Aorta (tissue), 5 donors: Measurements from ENCODE around the gene ASIC3. TPM values are rescaled to one million over a fixed set of nuclear protein-coding genes. Genes with fewer than 3 reads are reported as not detected.

Experiments used
- ATAC-seq: fragments of 200-7000 bp; cut with Tn5 transposase; one replicate; pipeline ENCODE4 v1.9.1; 2022; ENCODE audit warnings: moderate library complexity; ENCODE audit not compliant: low FRiP score
- DNase-seq, 2 donors: peaks; one replicate each; pipeline ENCODE4 v3.0.0-alpha.2; 2020
- H3K27ac ChIP-seq, 2 donors: one replicate each; pipeline ENCODE4 v1.5.1; 2013; ENCODE audit warnings: low read length in 2 of 2, mild to moderate bottlenecking in 2 of 2, moderate library complexity in 2 of 2, control low read depth in 1 of 2, inconsistent platforms in 1 of 2, low read depth in 1 of 2
- H3K27me3 ChIP-seq, 2 donors: one replicate each; pipeline ENCODE4 v1.6.1; 2013; ENCODE audit warnings: control low read depth in 1 of 2, low read length in 1 of 2, mild to moderate bottlenecking in 1 of 2, moderate library complexity in 1 of 2; ENCODE audit not compliant: insufficient read depth in 2 of 2, control insufficient read depth in 1 of 2
- H3K36me3 ChIP-seq, 2 donors: one replicate each; pipeline ENCODE4 v1.6.1; 2013; ENCODE audit warnings: control low read depth in 1 of 2, low read length in 1 of 2, mild to moderate bottlenecking in 1 of 2; ENCODE audit not compliant: insufficient read depth in 2 of 2, control insufficient read depth in 1 of 2
- H3K4me1 ChIP-seq, 2 donors: one replicate each; pipeline ENCODE4 v1.6.1; 2013; ENCODE audit warnings: low read length in 2 of 2, control low read depth in 1 of 2, mild to moderate bottlenecking in 1 of 2, moderate library complexity in 1 of 2; ENCODE audit not compliant: insufficient read depth in 2 of 2, control insufficient read depth in 1 of 2
- H3K4me3 ChIP-seq, 2 donors: one replicate each; pipeline ENCODE4 v1.5.1; 2013; ENCODE audit warnings: low read length in 2 of 2, control low read depth in 1 of 2, mild to moderate bottlenecking in 1 of 2
- H3K9me3 ChIP-seq: one replicate; pipeline ENCODE4 v1.6.1; 2013; ENCODE audit warnings: mild to moderate bottlenecking, low read length; ENCODE audit not compliant: control insufficient read depth
- WGBS, 2 donors: extraction: QIAGEN DNeasy Blood & Tissue Kit; methylation state at CpG; one replicate each; pipeline ENCODE4 v1.1.7; 2013; 5-methylcytosine and 5-hydroxymethylcytosine counted together
- intact Hi-C, 2 donors: fragments of 100-400 bp; cut with DNase I; formaldehyde crosslinking; loops; one replicate each; pipeline versions ENCODE4 v1.14.2 to v1.15.0; 2022
- polyA plus RNA-seq, 2 donors: library from polyadenylated mRNA; stranded (reverse); fragments of 200-250 nt; gene quantifications; one replicate each; pipeline ENCODE4 v1.2.3, GENCODE V29; 2013
- total RNA-seq, 2 donors: library from RNA; stranded (reverse); fragmentation: NEBNext Ultra II Directional; extraction: Animal tissue kit (Norgen Biotek cat#: 25700); gene quantifications; one replicate each; pipeline ENCODE4 v1.2.1, GENCODE V29; 2021
- donor health status: healthy with polysubstance abuse.
- donor health status: Bipolar disorder and iron deficiency.
- donor health status: DM: no; HTN: no; CAD: no.
- donor health status: DM: no; HTN: no; CAD: no.
- donor health status: DM: yes; HTN: yes; CAD: no.

Gene ASIC3
- total and polyA plus RNA-seq, 4 donors: 1.7 to 7.1 (median 2.9) TPM; not detected in 1

GRCh38 chr7:151017370-151017952 lies 30.9 kb upstream of the ASIC3 start:
- H3K4me1 ChIP-seq: no peaks in the 10 kb centered on the region
- H3K27ac ChIP-seq: no peak overlapping the region
- 42 to 46% methylated on average over 13 of the region's 13 CpGs for WGBS, 2 donors
- intact Hi-C loops: loop anchor here in 1 of 2 donors (5.0 kb wide), 1 partner anchor 120 kb away; no protein-coding TSS in a partner anchor
- DNase-seq: no peak
- no peaks in the 10 kb centered on the region for H3K9me3 ChIP-seq
- no peaks in the 10 kb centered on the region for H3K27me3 ChIP-seq
- H3K4me3 ChIP-seq: no peak overlapping the region
- ATAC-seq: no peak
- H3K36me3 ChIP-seq: no peaks in the 10 kb centered on the region

- peak; percentile 69 for ATAC-seq
- WGBS, 2 donors: 3 to 4% methylated on average over 32 to 34 of the region's 34 CpGs
- H3K36me3 ChIP-seq: no peaks in the 10 kb centered on the region
- no peak overlapping the region for H3K27ac ChIP-seq
- no peaks in the 10 kb centered on the region for H3K9me3 ChIP-seq
- intact Hi-C loops: loop anchor here in 1 of 2 donors (5.0 kb wide), 1 partner anchor 121 kb away; no protein-coding TSS in a partner anchor
- H3K4me3 ChIP-seq: no peak overlapping the region
- H3K4me1 ChIP-seq: no peaks in the 10 kb centered on the region
- peak; percentile 75 to 92 for DNase-seq
- no peaks in the 10 kb centered on the region for H3K27me3 ChIP-seq
These were observed 30.3 kb upstream of the ASIC3 start for GRCh38 chr7:151017953-151018420.

- no peak overlapping the region for H3K27ac ChIP-seq
- H3K4me1 ChIP-seq: no peaks in the 10 kb centered on the region
- no peak overlapping the region for H3K4me3 ChIP-seq
- ATAC-seq (no peak), DNase-seq (no peak)
- H3K36me3 ChIP-seq: no peaks in the 10 kb centered on the region
- 1% methylated on average over 26 to 82 of the region's 82 CpGs for WGBS, 2 donors
- H3K9me3 ChIP-seq: no peaks in the 10 kb centered on the region
- H3K27me3 ChIP-seq: no peaks in the 10 kb centered on the region
- intact Hi-C loops: loop anchor here in 1 of 2 donors (5.0 kb wide), 1 partner anchor 121 kb away; no protein-coding TSS in a partner anchor
These were observed 29.8 kb upstream of the ASIC3 start for GRCh38 chr7:151018421-151019129.

- WGBS, 2 donors: 9 to 14% methylated on average over 19 to 20 of the region's 20 CpGs
- H3K27ac ChIP-seq: no peak overlapping the region
- no peaks in the 10 kb centered on the region for H3K36me3 ChIP-seq
- no peaks in the 10 kb centered on the region for H3K9me3 ChIP-seq
- DNase-seq (no peak), ATAC-seq (no peak)
- H3K27me3 ChIP-seq: no peaks in the 10 kb centered on the region
- H3K4me3 ChIP-seq: no peak overlapping the region
- H3K4me1 ChIP-seq: no peaks in the 10 kb centered on the region
- intact Hi-C loops: loop anchor here in 1 of 2 donors (5.0 kb wide), 1 partner anchor 122 kb away; no protein-coding TSS in a partner anchor
These were observed 29.2 kb upstream of the ASIC3 start for GRCh38 chr7:151019130-151019447.

- Histone ChIP-seq H3K27me3 (no peaks in the 10 kb centered on the region), H3K4me3 (no peak overlapping the region), H3K36me3 (no peaks in the 10 kb centered on the region), H3K9me3 (no peaks in the 10 kb centered on the region), H3K27ac (no peak overlapping the region), H3K4me1 (no peaks in the 10 kb centered on the region)
- intact Hi-C loops: no loop called here
- no peak for DNase-seq
- WGBS, 2 donors: 39 to 41% methylated on average over 7 of the region's 7 CpGs
- ATAC-seq: no peak
These were observed 28.1 kb upstream of the ASIC3 start for GRCh38 chr7:151020231-151020630.

- H3K4me3 ChIP-seq: no peak overlapping the region
- no peak overlapping the region for H3K27ac ChIP-seq
- no peaks in the 10 kb centered on the region for H3K36me3 ChIP-seq
- WGBS, 2 donors: 74 to 79% methylated on average over 10 of the region's 10 CpGs
- no peak for ATAC-seq
- intact Hi-C loops: no loop called here
- H3K27me3 ChIP-seq: no peaks in the 10 kb centered on the region
- H3K9me3 ChIP-seq: no peaks in the 10 kb centered on the region
- H3K4me1 ChIP-seq: no peaks in the 10 kb centered on the region
- DNase-seq: no peak
These were observed 25.1 kb upstream of the ASIC3 start for GRCh38 chr7:151023232-151023631.

GRCh38 chr7:151024435-151025056 lies 23.8 kb upstream of the ASIC3 start, which contains the start of gene ATG9B:
Gene ATG9B (minus strand): TSS chr7:151024494. CDS start chr7:151024423, 71 bp downstream.
- intact Hi-C loops: loop anchor here (5.0 kb wide), 1 partner anchor 88 kb away; no protein-coding TSS in a partner anchor
- Histone ChIP-seq H3K36me3 (no peaks in the 10 kb centered on the region), H3K4me3 (no peak within 1 kb of the TSS), H3K4me1 (no peaks in the 10 kb centered on the region), H3K27ac (no peak within 1 kb of the TSS), H3K9me3 (no peaks in the 10 kb centered on the region), H3K27me3 (no peaks in the 10 kb centered on the region)
- 79 to 88% methylated on average over 4 of the region's 4 CpGs for WGBS, 2 donors
- no peak for ATAC-seq
- no peak for DNase-seq

- ATAC-seq (no peak), DNase-seq (no peak)
- no peak overlapping the region for H3K27ac ChIP-seq
- no peaks in the 10 kb centered on the region for H3K36me3 ChIP-seq
- H3K9me3 ChIP-seq: no peaks in the 10 kb centered on the region
- whole genome bisulfite sequencing, 2 donors: 91 to 93% methylated on average over 4 of the region's 4 CpGs
- no peak overlapping the region for H3K4me3 ChIP-seq
- intact Hi-C loops: loop anchor here (5.0 kb wide), 1 partner anchor 86 kb away; no protein-coding TSS in a partner anchor
- no peaks in the 10 kb centered on the region for H3K4me1 ChIP-seq
- no peaks in the 10 kb centered on the region for H3K27me3 ChIP-seq
These were observed 22.2 kb upstream of the ASIC3 start for GRCh38 chr7:151025924-151026671.
